ENCODE data around the gene PTPN14. TPM values are rescaled to one million over a fixed set of nuclear protein-coding genes. Genes with fewer than 3 reads are reported as not detected.

PTPN14 gene
- total RNA-seq, 1 experiment from 2014 or later = 37.5 TPM

DNA sequence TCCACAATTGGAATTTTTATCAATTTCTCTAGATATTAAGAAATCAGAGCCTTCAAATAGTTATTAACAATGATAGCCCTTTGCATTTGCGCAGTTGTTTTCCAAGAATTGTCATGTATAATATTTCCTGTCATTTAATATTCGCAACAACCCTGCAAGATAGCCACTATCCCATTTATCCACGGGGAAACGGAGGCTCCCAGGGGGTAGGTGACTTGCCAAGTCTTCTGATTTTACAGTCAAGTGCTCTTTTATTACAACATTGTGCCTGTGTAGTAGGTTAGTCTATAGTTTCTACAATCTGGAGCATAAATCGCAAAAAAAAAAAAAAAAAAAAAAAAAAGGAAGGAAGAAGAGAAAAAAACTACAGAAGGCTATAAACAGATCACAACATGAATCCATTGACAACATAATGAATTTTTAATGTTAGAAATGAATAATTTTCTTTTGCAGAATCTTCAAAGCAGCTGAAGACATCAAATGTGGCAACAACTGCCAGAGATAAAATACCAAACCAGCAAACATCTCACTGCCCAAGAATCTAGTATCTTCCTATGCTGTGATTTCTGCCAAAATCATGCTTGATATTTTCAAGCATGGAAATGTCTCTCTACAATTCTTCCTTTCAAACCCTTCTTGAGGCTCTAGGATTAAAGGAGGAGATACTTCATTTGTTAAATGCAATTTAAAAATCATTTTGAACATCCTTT is 125.5 kb downstream of the PTPN14 start (continued):
- TF ChIP-seq, protein P1, sequence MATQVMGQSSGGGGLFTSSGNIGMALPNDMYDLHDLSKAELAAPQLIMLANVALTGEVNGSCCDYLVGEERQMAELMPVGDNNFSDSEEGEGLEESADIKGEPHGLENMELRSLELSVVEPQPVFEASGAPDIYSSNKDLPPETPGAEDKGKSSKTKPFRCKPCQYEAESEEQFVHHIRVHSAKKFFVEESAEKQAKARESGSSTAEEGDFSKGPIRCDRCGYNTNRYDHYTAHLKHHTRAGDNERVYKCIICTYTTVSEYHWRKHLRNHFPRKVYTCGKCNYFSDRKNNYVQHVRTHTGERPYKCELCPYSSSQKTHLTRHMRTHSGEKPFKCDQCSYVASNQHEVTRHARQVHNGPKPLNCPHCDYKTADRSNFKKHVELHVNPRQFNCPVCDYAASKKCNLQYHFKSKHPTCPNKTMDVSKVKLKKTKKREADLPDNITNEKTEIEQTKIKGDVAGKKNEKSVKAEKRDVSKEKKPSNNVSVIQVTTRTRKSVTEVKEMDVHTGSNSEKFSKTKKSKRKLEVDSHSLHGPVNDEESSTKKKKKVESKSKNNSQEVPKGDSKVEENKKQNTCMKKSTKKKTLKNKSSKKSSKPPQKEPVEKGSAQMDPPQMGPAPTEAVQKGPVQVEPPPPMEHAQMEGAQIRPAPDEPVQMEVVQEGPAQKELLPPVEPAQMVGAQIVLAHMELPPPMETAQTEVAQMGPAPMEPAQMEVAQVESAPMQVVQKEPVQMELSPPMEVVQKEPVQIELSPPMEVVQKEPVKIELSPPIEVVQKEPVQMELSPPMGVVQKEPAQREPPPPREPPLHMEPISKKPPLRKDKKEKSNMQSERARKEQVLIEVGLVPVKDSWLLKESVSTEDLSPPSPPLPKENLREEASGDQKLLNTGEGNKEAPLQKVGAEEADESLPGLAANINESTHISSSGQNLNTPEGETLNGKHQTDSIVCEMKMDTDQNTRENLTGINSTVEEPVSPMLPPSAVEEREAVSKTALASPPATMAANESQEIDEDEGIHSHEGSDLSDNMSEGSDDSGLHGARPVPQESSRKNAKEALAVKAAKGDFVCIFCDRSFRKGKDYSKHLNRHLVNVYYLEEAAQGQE (IDR thresholded peaks at IDR 0.05; ENCODE audit: low read depth) = no peak

DNA sequence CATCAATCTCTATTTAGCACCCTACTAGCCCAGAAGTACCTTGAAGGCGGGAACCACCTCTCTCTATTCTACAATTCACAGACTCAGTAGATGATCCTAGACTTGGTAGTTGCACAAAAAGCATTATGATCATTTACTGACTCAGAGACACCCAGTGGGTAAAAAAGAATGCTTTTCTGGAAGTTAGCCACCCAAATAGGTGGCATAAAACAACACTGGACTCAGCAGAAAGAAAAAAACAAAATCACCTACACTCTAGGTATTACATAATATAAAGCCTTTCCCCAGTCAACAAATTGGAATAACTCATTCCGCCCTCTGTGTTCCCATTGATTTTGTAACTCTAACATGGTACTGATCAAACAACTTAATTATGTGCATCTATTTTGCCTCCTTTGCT is 126.3 kb downstream of the PTPN14 start:
- CTCF ChIA-PET = no interaction called here
- no peaks in the 10 kb centered on the region for H3K9me2 ChIP-seq (ENCODE audit: insufficient read depth)
- no peaks in the 10 kb centered on the region for H3K27me3 ChIP-seq (ENCODE audit: insufficient read depth, low read length)
- H3K9ac ChIP-seq (ENCODE audit: low read length) = no peak overlapping the region
- H3K79me2 ChIP-seq (ENCODE audit: insufficient read depth, low read length) = peaks cover 6% of the 10 kb centered on the region; the same call in 1 of the 2 replicates
- no peaks in the 10 kb centered on the region for H4K20me1 ChIP-seq (ENCODE audit: insufficient read depth)
- no peak overlapping the region for H3K4me2 ChIP-seq (ENCODE audit: low read length)
- RAD21 ChIA-PET (ENCODE audit: low non-redundant PET in 1 of 2, low total read pairs in 2 of 2, uncharacterized antibody in 2 of 2, unreplicated experiment in 2 of 2) = no interaction called here
- DNase-seq (ENCODE audit: low read depth, low spot score) (no peak), ATAC-seq (no peak)
- H2AFZ ChIP-seq (ENCODE audit: low read depth, low read length, poor library complexity, severe bottlenecking) = no peak overlapping the region
- peaks cover 25 to 32% of the 10 kb centered on the region in 2 experiments for H3K4me1 ChIP-seq (ENCODE audit: control insufficient read depth in 1 of 2, insufficient read depth in 2 of 2, low read length in 2 of 2)
- H3K9me3 ChIP-seq (ENCODE audit: control insufficient read depth in 1 of 2, insufficient read depth in 1 of 2, low read depth in 1 of 2, low read length in 2 of 2) = no peaks in the 10 kb centered on the region
- intact Hi-C loops (cut with micrococcal nuclease) = no loop called here
- no peak overlapping the region for H3K27ac ChIP-seq (ENCODE audit: low read depth, low read length)
- no peaks in the 10 kb centered on the region for H3K36me3 ChIP-seq (ENCODE audit: control insufficient read depth in 1 of 2, insufficient read depth in 2 of 2, low read length in 2 of 2)
- BruUV-seq (replicated peaks) = no TSS peak
- H3K4me3 ChIP-seq (replicated peaks in 1 of 2; ENCODE audit: low read depth in 1 of 2, low read length in 2 of 2) = no peak overlapping the region
- POLR2A ChIA-PET = no interaction called here
- TF ChIP-seq RAD21 (IDR thresholded peaks at IDR 0.05; ENCODE audit: low read depth) (no peak), SIN3A (IDR thresholded peaks at IDR 0.05; ENCODE audit: low read depth) (no peak), ELF1 (IDR thresholded peaks at IDR 0.05; ENCODE audit: borderline replicate concordance, low read depth) (no peak), EZH2phosphoT487 (IDR thresholded peaks at IDR 0.05; ENCODE audit: borderline replicate concordance) (no peak), FOSL1 (IDR thresholded peaks at IDR 0.05; ENCODE audit: low read depth) (no peak), JUND (IDR thresholded peaks at IDR 0.05) (no peak), POLR2AphosphoS5 (IDR thresholded peaks at IDR 0.05; ENCODE audit: low read depth, low read length) (no peak), SP1 (IDR thresholded peaks at IDR 0.05; ENCODE audit: low read depth) (no peak), ZFX (IDR thresholded peaks at IDR 0.05) (no peak)
- TF ChIP-seq, protein P2, sequence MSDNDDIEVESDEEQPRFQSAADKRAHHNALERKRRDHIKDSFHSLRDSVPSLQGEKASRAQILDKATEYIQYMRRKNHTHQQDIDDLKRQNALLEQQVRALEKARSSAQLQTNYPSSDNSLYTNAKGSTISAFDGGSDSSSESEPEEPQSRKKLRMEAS (IDR thresholded peaks at IDR 0.05) = no peak
- TF ChIP-seq, protein P3, sequence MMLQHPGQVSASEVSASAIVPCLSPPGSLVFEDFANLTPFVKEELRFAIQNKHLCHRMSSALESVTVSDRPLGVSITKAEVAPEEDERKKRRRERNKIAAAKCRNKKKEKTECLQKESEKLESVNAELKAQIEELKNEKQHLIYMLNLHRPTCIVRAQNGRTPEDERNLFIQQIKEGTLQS (IDR thresholded peaks at IDR 0.05) = no peak
- TF ChIP-seq, protein P4, sequence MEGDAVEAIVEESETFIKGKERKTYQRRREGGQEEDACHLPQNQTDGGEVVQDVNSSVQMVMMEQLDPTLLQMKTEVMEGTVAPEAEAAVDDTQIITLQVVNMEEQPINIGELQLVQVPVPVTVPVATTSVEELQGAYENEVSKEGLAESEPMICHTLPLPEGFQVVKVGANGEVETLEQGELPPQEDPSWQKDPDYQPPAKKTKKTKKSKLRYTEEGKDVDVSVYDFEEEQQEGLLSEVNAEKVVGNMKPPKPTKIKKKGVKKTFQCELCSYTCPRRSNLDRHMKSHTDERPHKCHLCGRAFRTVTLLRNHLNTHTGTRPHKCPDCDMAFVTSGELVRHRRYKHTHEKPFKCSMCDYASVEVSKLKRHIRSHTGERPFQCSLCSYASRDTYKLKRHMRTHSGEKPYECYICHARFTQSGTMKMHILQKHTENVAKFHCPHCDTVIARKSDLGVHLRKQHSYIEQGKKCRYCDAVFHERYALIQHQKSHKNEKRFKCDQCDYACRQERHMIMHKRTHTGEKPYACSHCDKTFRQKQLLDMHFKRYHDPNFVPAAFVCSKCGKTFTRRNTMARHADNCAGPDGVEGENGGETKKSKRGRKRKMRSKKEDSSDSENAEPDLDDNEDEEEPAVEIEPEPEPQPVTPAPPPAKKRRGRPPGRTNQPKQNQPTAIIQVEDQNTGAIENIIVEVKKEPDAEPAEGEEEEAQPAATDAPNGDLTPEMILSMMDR (IDR thresholded peaks at IDR 0.05 in 2 of 3, conservative IDR thresholded peaks at IDR 0.05 in 1 of 3; ENCODE audit: borderline replicate concordance in 1 of 3, insufficient read depth in 1 of 3, low read depth in 2 of 3, low read length in 2 of 3) = no peak
- TF ChIP-seq, protein P5, sequence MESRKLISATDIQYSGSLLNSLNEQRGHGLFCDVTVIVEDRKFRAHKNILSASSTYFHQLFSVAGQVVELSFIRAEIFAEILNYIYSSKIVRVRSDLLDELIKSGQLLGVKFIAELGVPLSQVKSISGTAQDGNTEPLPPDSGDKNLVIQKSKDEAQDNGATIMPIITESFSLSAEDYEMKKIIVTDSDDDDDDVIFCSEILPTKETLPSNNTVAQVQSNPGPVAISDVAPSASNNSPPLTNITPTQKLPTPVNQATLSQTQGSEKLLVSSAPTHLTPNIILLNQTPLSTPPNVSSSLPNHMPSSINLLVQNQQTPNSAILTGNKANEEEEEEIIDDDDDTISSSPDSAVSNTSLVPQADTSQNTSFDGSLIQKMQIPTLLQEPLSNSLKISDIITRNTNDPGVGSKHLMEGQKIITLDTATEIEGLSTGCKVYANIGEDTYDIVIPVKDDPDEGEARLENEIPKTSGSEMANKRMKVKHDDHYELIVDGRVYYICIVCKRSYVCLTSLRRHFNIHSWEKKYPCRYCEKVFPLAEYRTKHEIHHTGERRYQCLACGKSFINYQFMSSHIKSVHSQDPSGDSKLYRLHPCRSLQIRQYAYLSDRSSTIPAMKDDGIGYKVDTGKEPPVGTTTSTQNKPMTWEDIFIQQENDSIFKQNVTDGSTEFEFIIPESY (IDR thresholded peaks at IDR 0.05; ENCODE audit: extremely low read depth, insufficient replicate concordance, low read length) = no peak
